K562 (cell line): Measurements from ENCODE around the gene COL1A1. TPM values are rescaled to one million over a fixed set of nuclear protein-coding genes. Genes with fewer than 3 reads are reported as not detected.
A peak's percentile ranks its signal among the peaks of the same experiment; 100 is the strongest.

Source experiments
- ATAC-seq: fragments of 200-7000 bp; cut with Tn5 transposase; 3 replicates; pipeline ENCODE4 v1.9.1; 2020; ENCODE audit warnings: moderate library complexity
- BruUV-seq: library from RNA; stranded (reverse); fragments of 400-500 nt; replicated peaks from 2 replicates; lab custom pipeline; 2021; lab: Mats Ljungman, UMichigan
- CTCF ChIA-PET: fragments of 300-600 bp; formaldehyde crosslinking; extraction: SDS; loops from one replicate; lab custom pipeline; 2021; ENCODE audit warnings: low intra/inter-chr PET ratio; lab: Yijun Ruan, JAX
- POLR2A ChIA-PET: fragments of 300-600, 350-650 bp; sonication (Branson Sonifier 250); formaldehyde crosslinking; extraction: SDS; loops from one replicate; lab custom pipeline; 2021; ENCODE audit warnings: antibody characterized with exemption, inconsistent platforms; lab: Yijun Ruan, JAX
- DNase-seq, 4 experiments: peaks; one replicate each; pipeline versions ENCODE4 v3.0.0 to v3.0.0-alpha.2; 2011 to 2018; ENCODE audit warnings: low spot score in 3 of 4, mixed read lengths in 3 of 4; ENCODE audit errors: extremely low read depth in 1 of 4
- FAIRE-seq: peaks from 2 replicates; lab custom pipeline; 2011; peaks lifted over from hg19 to GRCh38; lab: Jason Lieb, UNC
- H2AFZ ChIP-seq: 2 replicates; pipeline ENCODE4 v1.6.0; 2011; ENCODE audit warnings: low read depth, low read length, control low read depth, inconsistent platforms
- H3K27ac ChIP-seq: fragments of 200-600 bp; 3 replicates; pipeline ENCODE4 v1.8.0; 2011; ENCODE audit warnings: low read depth, mild to moderate bottlenecking, control low read depth, inconsistent platforms, low read length, moderate library complexity, mixed read lengths; ENCODE audit errors: extremely low read depth
- H3K27me3 ChIP-seq, 2 experiments: fragments of 300-600 bp in 1 of 2; 2 replicates in 1 of 2; 3 replicates in 1 of 2; pipeline versions ENCODE4 v1.6.0 to v1.8.0; 2011; ENCODE audit warnings: inconsistent platforms in 2 of 2, low read length in 2 of 2, mild to moderate bottlenecking in 1 of 2, mixed read lengths in 1 of 2, moderate library complexity in 1 of 2; ENCODE audit not compliant: control insufficient read depth in 2 of 2, insufficient read depth in 2 of 2
- H3K36me3 ChIP-seq: fragments of 300-600 bp; 3 replicates; pipeline ENCODE4 v1.8.0; 2011; ENCODE audit warnings: mild to moderate bottlenecking, low read length, inconsistent platforms; ENCODE audit not compliant: control insufficient read depth, insufficient read depth
- H3K4me1 ChIP-seq, 2 experiments: fragments of 200-600 bp in 1 of 2; replicated peaks in 1 of 2; 2 replicates in 1 of 2; 3 replicates in 1 of 2; pipeline versions ENCODE4 v1.5.1 to v1.8.0; 2011; ENCODE audit warnings: inconsistent platforms in 2 of 2, low read length in 2 of 2, mild to moderate bottlenecking in 1 of 2, mixed read lengths in 1 of 2, moderate library complexity in 1 of 2; ENCODE audit not compliant: control insufficient read depth in 2 of 2, insufficient read depth in 2 of 2
- H3K4me2 ChIP-seq: 2 replicates; pipeline ENCODE4 v1.6.1; 2011; ENCODE audit warnings: low read length, control low read depth, inconsistent platforms, mixed read lengths; ENCODE audit not compliant: insufficient read depth
- H3K4me3 ChIP-seq: fragments of 200-600 bp; sonication (generic), shearing (Covaris generic); 2 replicates; pipeline ENCODE4 v1.5.1; 2016; ENCODE audit warnings: control low read depth, inconsistent platforms
- H3K79me2 ChIP-seq: fragments of 200-600 bp; 3 replicates; pipeline ENCODE4 v1.8.0; 2011; ENCODE audit warnings: low read length, inconsistent platforms; ENCODE audit not compliant: control insufficient read depth, insufficient read depth
- H3K9ac ChIP-seq, 2 experiments: 2 replicates each; pipeline versions ENCODE4 v1.6.0 to v1.6.1; 2011; ENCODE audit warnings: low read depth in 2 of 2, low read length in 2 of 2, control low read depth in 1 of 2, inconsistent platforms in 1 of 2, mild to moderate bottlenecking in 1 of 2, mixed read lengths in 1 of 2; ENCODE audit not compliant: insufficient read depth in 1 of 2
- H3K9me1 ChIP-seq: one replicate; pipeline ENCODE4 v1.6.0; 2011; ENCODE audit warnings: inconsistent platforms, mild to moderate bottlenecking, low read length, moderate library complexity; ENCODE audit not compliant: control insufficient read depth, insufficient read depth
- H3K9me3 ChIP-seq: replicated peaks from 2 replicates; pipeline ENCODE4 v1.5.1; 2011; ENCODE audit warnings: low read depth, low read length, inconsistent platforms; ENCODE audit not compliant: control insufficient read depth, insufficient read depth
- H4K20me1 ChIP-seq: replicated peaks from 2 replicates; pipeline ENCODE4 v1.6.1; 2011; ENCODE audit warnings: low read length, inconsistent platforms, mixed read lengths; ENCODE audit not compliant: control insufficient read depth, insufficient read depth
- CREM ChIP-seq: IDR thresholded peaks from 2 replicates; pipeline ENCODE4 v1.6.1; 2014; ENCODE audit warnings: antibody characterized with exemption, low read depth
- GABPB2 ChIP-seq: fragments of 250-450 bp; sonication (Bioruptor Pico); conservative IDR thresholded peaks from 2 replicates; pipeline ENCODE4 v1.5.1; 2021; ENCODE audit warnings: mild to moderate bottlenecking
- MYBL2 ChIP-seq, 2 experiments: fragments of 450-650 bp in 1 of 2; sonication (generic) in 1 of 2; formaldehyde crosslinking in 1 of 2; IDR thresholded peaks; 2 replicates each; pipeline versions ENCODE4 v1.6.1 to v1.8.1; 2017 to 2022; ENCODE audit warnings: borderline replicate concordance in 1 of 2, inconsistent platforms in 1 of 2, low read depth in 1 of 2, mild to moderate bottlenecking in 1 of 2, missing genetic modification reagents in 1 of 2, moderate library complexity in 1 of 2
- SMAD3 ChIP-seq: fragments of 450-650 bp; formaldehyde crosslinking; conservative IDR thresholded peaks from 2 replicates; pipeline ENCODE4 v1.4.0; 2020; ENCODE audit warnings: mild to moderate bottlenecking
- WHSC1 ChIP-seq: IDR thresholded peaks from one replicate; pipeline ENCODE4 v1.6.1; 2012; ENCODE audit warnings: low read length, control low read depth, inconsistent platforms
- YY1 ChIP-seq, 3 experiments: IDR thresholded peaks; 2 replicates each; pipeline ENCODE4 v1.6.1; 2011; ENCODE audit warnings: low read length in 2 of 3, mild to moderate bottlenecking in 2 of 3, moderate library complexity in 2 of 3, borderline replicate concordance in 1 of 3, control low read depth in 1 of 3, low read depth in 1 of 3; ENCODE audit not compliant: insufficient read depth in 3 of 3, insufficient replicate concordance in 2 of 3, control insufficient read depth in 1 of 3, insufficient read length in 1 of 3; ENCODE audit errors: extremely low read depth in 1 of 3
- ZKSCAN1 ChIP-seq: fragments of 150-350 bp; IDR thresholded peaks from 2 replicates; pipeline ENCODE4 v1.6.1; 2016; ENCODE audit warnings: low read depth, low read length
- ZNF146 ChIP-seq: IDR thresholded peaks from one replicate; pipeline ENCODE4 v1.6.1; 2018; ENCODE audit warnings: missing compliant biosample characterization; ENCODE audit not compliant: unreplicated experiment
- ZNF263 ChIP-seq: sonication (generic); formaldehyde crosslinking; IDR thresholded peaks from 2 replicates; pipeline ENCODE4 v1.8.0; 2022; ENCODE audit warnings: mild to moderate bottlenecking, missing genetic modification reagents, borderline replicate concordance
- ZNF830 ChIP-seq: fragments of 250-450 bp; sonication (Bioruptor Pico); IDR thresholded peaks from 2 replicates; pipeline ENCODE4 v1.5.0; 2021; ENCODE audit warnings: mild to moderate bottlenecking
- WGBS: fragments of 100-300 bp; shearing (Covaris generic); methylation state at CpG from one replicate; pipeline ENCODE4 v1.1.6; 2016; ENCODE audit warnings: low coverage, mixed read lengths; ENCODE audit not compliant: insufficient coverage; ENCODE audit errors: missing lambda C conversion rate; 5-methylcytosine and 5-hydroxymethylcytosine counted together
- in situ Hi-C: fragments of 300-500 bp; cut with MboI; formaldehyde crosslinking; loops from 4 replicates; pipeline ENCODE4 v1.15.0; 2018; ENCODE audit warnings: inconsistent platforms, mixed read lengths
- intact Hi-C: fragments of 100-400 bp; cut with micrococcal nuclease; formaldehyde crosslinking; loops from 2 replicates; pipeline ENCODE4 v1.14.2; 2022
- polyA plus RNA-seq, 8 experiments: library from polyadenylated mRNA; depleted of rRNA in 4 of 8; stranded (reverse) in 5 of 8; unstranded in 3 of 8; fragments of >200 nt; fragmentation: Nextera tagmentation in 2 of 8; fragmentation: Illumina TruSeq in 1 of 8; extraction: Ambion mirVana in 2 of 8; extraction: Trizol in 1 of 8; gene quantifications; 2 replicates each; pipeline versions ENCODE4 v1.2.1 to v1.2.3, GENCODE V29; 2011 to 2014; ENCODE audit warnings: inconsistent platforms in 1 of 8, missing spikeins in 1 of 8
- total RNA-seq, 7 experiments: library from RNA; depleted of rRNA in 6 of 7; stranded (reverse); fragments of >200 nt in 6 of 7; fragmentation: Illumina TruSeq in 2 of 7; extraction: Trizol in 2 of 7; gene quantifications; 2 replicates each; pipeline versions ENCODE4 v1.2.1 to v1.2.3, GENCODE V29; 2011 to 2021; ENCODE audit warnings: low replicate concordance in 1 of 7
- TF ChIP-seq, protein P1 (sequence below), 2 experiments: IDR thresholded peaks; 2 replicates each; pipeline ENCODE4 v1.6.1; 2011; ENCODE audit warnings: borderline replicate concordance in 1 of 2, control low read depth in 1 of 2, low read depth in 1 of 2, low read length in 1 of 2, mild to moderate bottlenecking in 1 of 2, mixed read lengths in 1 of 2, moderate library complexity in 1 of 2; ENCODE audit not compliant: insufficient read depth in 1 of 2, insufficient read length in 1 of 2, poor library complexity in 1 of 2, severe bottlenecking in 1 of 2; ENCODE audit errors: extremely low read depth in 1 of 2

The COL1A1 gene
- total and polyA plus RNA-seq, 9 of the 15 experiments (the other 6 are each of a cell fraction or from before 2014, with no cell fraction given): 0.04 to 3.4 (median 0.18) TPM

DNA sequence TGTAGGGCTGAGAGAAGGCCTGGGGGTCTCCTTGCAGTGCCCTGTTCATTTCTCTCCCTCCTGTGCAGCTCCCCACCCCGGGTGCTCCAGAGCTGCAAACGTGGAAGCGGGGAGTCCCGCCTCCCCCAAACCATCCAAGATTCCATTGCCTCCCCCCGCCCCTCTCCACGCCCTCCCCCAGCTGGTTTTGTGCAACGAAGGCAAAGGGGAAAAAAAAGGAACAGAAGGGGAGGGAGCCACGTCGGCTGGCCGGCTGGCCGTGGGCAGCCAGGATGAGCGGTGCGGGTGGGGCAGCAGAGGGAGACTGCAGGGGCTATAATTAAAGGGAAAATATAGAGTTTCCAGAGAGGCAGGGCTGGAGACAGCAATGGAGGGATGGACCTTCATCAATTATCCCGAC lies 1.7 kb upstream of the COL1A1 start:
- BruUV-seq: no TSS peak
- no peak for DNase-seq
- Histone ChIP-seq H2AFZ (no peak overlapping the region), H3K36me3 (no peaks in the 10 kb centered on the region), H3K4me2 (no peak overlapping the region), H3K9me1 (no peaks in the 10 kb centered on the region), H3K27me3 (peaks cover 5 to 24% of the 10 kb centered on the region in 2 experiments; a peak in 4 of 5 replicates), H3K27ac (no peak overlapping the region), H3K9me3 (no peaks in the 10 kb centered on the region), H3K79me2 (no peaks in the 10 kb centered on the region), H3K9ac (no peak overlapping the region), H3K4me3 (no peak overlapping the region), H3K4me1 (peaks cover 21 to 46% of the 10 kb centered on the region in 2 experiments), H4K20me1 (no peaks in the 10 kb centered on the region)
- CTCF ChIA-PET: interaction anchor here (1.7 to 4.7 kb wide), 2 partner anchors 68 to 94 kb away, joined by 11 to 147 read pairs; partner anchors contain the start of gene TMEM92
- POLR2A ChIA-PET: no interaction called here
- in situ Hi-C loops: no loop called here
- intact Hi-C loops: no loop called here
- FAIRE-seq: no peak
- TF ChIP-seq SMAD3 (no peak), ZNF830 (CRISPR knock-in tag) (no peak)
- 12% methylated on average over 6 of the region's 14 CpGs for WGBS
- no peak for ATAC-seq

DNA sequence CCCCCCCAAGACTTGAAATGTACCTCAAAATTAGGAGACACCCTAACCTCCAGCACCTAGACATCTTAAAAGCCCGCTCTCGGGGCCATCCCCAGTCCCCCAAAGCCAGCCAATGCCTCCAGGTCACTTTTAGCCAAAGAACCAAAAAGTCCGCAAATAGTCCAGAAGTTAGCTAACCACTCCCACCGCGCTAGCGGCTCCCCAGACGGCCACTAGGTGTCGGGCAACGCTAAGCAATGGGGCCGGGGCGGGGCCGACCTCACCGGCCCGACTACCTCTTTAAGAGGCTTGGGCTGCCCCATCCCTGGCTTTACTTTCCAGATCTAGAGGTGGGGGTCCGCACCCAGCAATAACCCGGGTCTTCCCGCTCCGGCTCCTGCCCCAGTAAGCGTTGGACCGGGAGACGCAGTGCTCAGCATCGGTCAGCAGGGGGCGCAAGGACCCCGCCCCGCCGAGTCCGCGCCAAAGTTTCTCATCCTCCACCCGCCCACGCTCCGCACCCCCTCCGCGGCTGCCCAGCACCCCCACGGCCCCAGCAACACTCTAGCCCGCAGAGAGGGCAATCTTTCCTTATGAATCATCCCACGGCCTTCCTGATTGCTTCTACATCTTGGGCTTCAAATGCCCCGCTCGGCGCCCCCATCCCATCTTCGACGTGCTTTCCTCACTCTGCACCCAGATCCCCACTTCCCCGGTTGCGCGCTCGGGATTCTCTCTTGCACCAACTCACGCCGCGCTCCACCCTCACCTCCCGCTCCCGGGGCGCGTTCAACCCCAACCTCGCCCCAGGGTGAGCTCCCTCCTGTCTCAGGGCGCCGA lies 765 bp downstream of the COL1A1 start:
- ATAC-seq (peak; percentile 94), DNase-seq (peak; percentile 82 to 88 (median 85)), FAIRE-seq (peak; percentile 89)
- intact Hi-C loops: loop anchor here (1.0 kb wide), 2 partner anchors 70 to 97 kb away; no protein-coding TSS in a partner anchor
- WGBS: 6% methylated on average over 43 of the region's 55 CpGs
- Histone ChIP-seq H3K4me3 (peak overlapping the region; percentile 41), H3K36me3 (no peaks in the 10 kb centered on the region), H3K27me3 (peaks cover 6 to 33% of the 10 kb centered on the region in 2 experiments; a peak in 4 of 5 replicates), H3K9me1 (no peaks in the 10 kb centered on the region), H4K20me1 (0 out of 2 replicates have a peak, but pooled peaks cover 2% of the 10 kb centered on the region), H2AFZ (peak overlapping the region; percentile 90), H3K9me3 (no peaks in the 10 kb centered on the region), H3K27ac (no peak overlapping the region; the same call in 2 of the 3 replicates), H3K9ac (peak overlapping the region; percentile 48 to 87; a peak in 3 of 4 replicates), H3K79me2 (no peaks in the 10 kb centered on the region), H3K4me2 (peak overlapping the region; percentile 83), H3K4me1 (peaks cover 11 to 28% of the 10 kb centered on the region in 2 experiments)
- BruUV-seq: no TSS peak
- in situ Hi-C loops: no loop called here
- ChIA-PET CTCF (interaction anchor here (0.6 to 5.1 kb wide), 17 partner anchors 8 to 968 kb away, joined by 3 to 147 read pairs (median 4); partner anchors contain the start of genes RSAD1 and TMEM92), POLR2A (interaction anchor here (0.5 to 1.2 kb wide), 8 partner anchors 9 to 934 kb away, joined by 3 to 5 read pairs (median 4); partner anchors contain the start of gene SGCA)
- TF ChIP-seq GABPB2 (CRISPR knock-in tag): no peak
- peak; percentile 63; the same call in 1 of the 2 replicates for TF ChIP-seq ZNF263 (CRISPR knock-in tag)
- no peak for TF ChIP-seq CREM
- 0 out of 2 replicates have a peak, but pooled peaks have one; percentile 12 for TF ChIP-seq ZKSCAN1
- no peak for TF ChIP-seq ZNF146
- no peak for TF ChIP-seq WHSC1
- no peak for TF ChIP-seq MYBL2 (IDR thresholded peaks at IDR 0.05; ENCODE audit: low read depth)
- no peak for TF ChIP-seq MYBL2 (CRISPR knock-in tag; IDR thresholded peaks at IDR 0.05; ENCODE audit: borderline replicate concordance)
- peak in 1 of 3 experiments; percentile 29 for TF ChIP-seq YY1 (IDR thresholded peaks at IDR 0.05; ENCODE audit: borderline replicate concordance in 1 of 3, control insufficient read depth in 1 of 3, extremely low read depth in 1 of 3, insufficient read depth in 3 of 3, insufficient read length in 1 of 3, insufficient replicate concordance in 2 of 3, low read depth in 1 of 3, low read length in 2 of 3)
- TF ChIP-seq, protein P1, sequence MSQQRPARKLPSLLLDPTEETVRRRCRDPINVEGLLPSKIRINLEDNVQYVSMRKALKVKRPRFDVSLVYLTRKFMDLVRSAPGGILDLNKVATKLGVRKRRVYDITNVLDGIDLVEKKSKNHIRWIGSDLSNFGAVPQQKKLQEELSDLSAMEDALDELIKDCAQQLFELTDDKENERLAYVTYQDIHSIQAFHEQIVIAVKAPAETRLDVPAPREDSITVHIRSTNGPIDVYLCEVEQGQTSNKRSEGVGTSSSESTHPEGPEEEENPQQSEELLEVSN (IDR thresholded peaks at IDR 0.05; ENCODE audit: borderline replicate concordance in 1 of 2, extremely low read depth in 1 of 2, insufficient read depth in 1 of 2, insufficient read length in 1 of 2, low read depth in 1 of 2, low read length in 1 of 2, poor library complexity in 1 of 2, severe bottlenecking in 1 of 2): peak in 1 of 2 experiments; percentile 11
